ENCODE results near the gene SLC27A5.
A peak's percentile ranks its signal among the peaks of the same experiment; 100 is the strongest.
"Not testable (repeated sequence)": the region's sequence is repeated elsewhere in the genome, so short reads cannot be mapped to it uniquely, and the experiment has no call there.

SLC27A5 gene

GRCh38 chr19:58509731-58510083 is 2.1 kb downstream of the SLC27A5 start:
- Histone ChIP-seq H3K4me3 (ENCODE audit: extremely low read depth, insufficient read depth, low read length, poor library complexity, severe bottlenecking) (no peak overlapping the region), H3K27ac (ENCODE audit: low read depth, low read length, severe bottlenecking) (no peak overlapping the region), H3K4me1 (ENCODE audit: control insufficient read depth, insufficient read depth, low read length, poor library complexity, severe bottlenecking) (peaks cover 4% of the 10 kb centered on the region), H3K9me3 (ENCODE audit: control insufficient read depth, low read length) (peaks cover 3% of the 10 kb centered on the region), H3K36me3 (ENCODE audit: control insufficient read depth, insufficient read depth, low read length) (peaks cover 15% of the 10 kb centered on the region)
- 93 to 96% methylated on average over 11 of the region's 11 CpGs for WGBS, 2 experiments (ENCODE audit: insufficient coverage in 2 of 2)

GRCh38 chr19:58507602-58508223 is 4.1 kb downstream of the SLC27A5 start:
- 86 to 92% methylated on average over 5 of the region's 8 CpGs for WGBS, 2 experiments (ENCODE audit: insufficient coverage in 2 of 2)

GRCh38 chr19:58500242-58500641 is 11.6 kb downstream of the SLC27A5 start:
- no peaks in the 10 kb centered on the region for H3K36me3 ChIP-seq (ENCODE audit: control insufficient read depth, insufficient read depth, low read length)
- peaks cover 3% of the 10 kb centered on the region for H3K4me1 ChIP-seq (ENCODE audit: control insufficient read depth, insufficient read depth, low read length, poor library complexity, severe bottlenecking)
- H3K9me3 ChIP-seq (ENCODE audit: control insufficient read depth, low read length) = no peaks in the 10 kb centered on the region
- peak overlapping the region; percentile 58 for H3K4me3 ChIP-seq (ENCODE audit: extremely low read depth, insufficient read depth, low read length, poor library complexity, severe bottlenecking)
- no peak overlapping the region for H3K27ac ChIP-seq (ENCODE audit: low read depth, low read length, severe bottlenecking)
- 93 to 97% methylated on average over 11 of the region's 14 CpGs for WGBS, 2 experiments (ENCODE audit: insufficient coverage in 2 of 2)

More at GRCh38 chr19:58507602-58508223, 4.1 kb downstream of the SLC27A5 start:
- H3K36me3 ChIP-seq (ENCODE audit: control insufficient read depth, insufficient read depth, low read length); H3K4me1 ChIP-seq (ENCODE audit: control insufficient read depth, insufficient read depth, low read length, poor library complexity, severe bottlenecking); H3K4me3 ChIP-seq (ENCODE audit: extremely low read depth, insufficient read depth, low read length, poor library complexity, severe bottlenecking); H3K9me3 ChIP-seq (ENCODE audit: control insufficient read depth, low read length); H3K27ac ChIP-seq (ENCODE audit: low read depth, low read length, severe bottlenecking): not testable (repeated sequence)

- H3K9me3 ChIP-seq (ENCODE audit: control insufficient read depth, low read length) = no peaks in the 10 kb centered on the region
- peaks cover 3% of the 10 kb centered on the region for H3K4me1 ChIP-seq (ENCODE audit: control insufficient read depth, insufficient read depth, low read length, poor library complexity, severe bottlenecking)
- H3K4me3 ChIP-seq (ENCODE audit: extremely low read depth, insufficient read depth, low read length, poor library complexity, severe bottlenecking) = peak overlapping the region; percentile 58
- peak overlapping the region; percentile 64 for H3K27ac ChIP-seq (ENCODE audit: low read depth, low read length, severe bottlenecking)
- WGBS, 2 experiments (ENCODE audit: insufficient coverage in 2 of 2) = 3 to 5% methylated on average over 51 to 55 of the region's 60 CpGs
- no peaks in the 10 kb centered on the region for H3K36me3 ChIP-seq (ENCODE audit: control insufficient read depth, insufficient read depth, low read length)
Observed at GRCh38 chr19:58499021-58499927, 12.5 kb downstream of the SLC27A5 start.

- no peaks in the 10 kb centered on the region for H3K9me3 ChIP-seq (ENCODE audit: control insufficient read depth, low read length)
- 77 to 79% methylated on average over 17 to 20 of the region's 22 CpGs for WGBS, 2 experiments (ENCODE audit: insufficient coverage in 2 of 2)
- H3K36me3 ChIP-seq (ENCODE audit: control insufficient read depth, insufficient read depth, low read length) = no peaks in the 10 kb centered on the region
- H3K4me3 ChIP-seq (ENCODE audit: extremely low read depth, insufficient read depth, low read length, poor library complexity, severe bottlenecking) = peak overlapping the region; percentile 58
- peaks cover 3% of the 10 kb centered on the region for H3K4me1 ChIP-seq (ENCODE audit: control insufficient read depth, insufficient read depth, low read length, poor library complexity, severe bottlenecking)
- no peak overlapping the region for H3K27ac ChIP-seq (ENCODE audit: low read depth, low read length, severe bottlenecking)
Observed at GRCh38 chr19:58498316-58499020, 13.3 kb downstream of the SLC27A5 start.

- no peaks in the 10 kb centered on the region for H3K36me3 ChIP-seq (ENCODE audit: control insufficient read depth, insufficient read depth, low read length)
- H3K9me3 ChIP-seq (ENCODE audit: control insufficient read depth, low read length) = no peaks in the 10 kb centered on the region
- H3K27ac ChIP-seq (ENCODE audit: low read depth, low read length, severe bottlenecking) = no peak overlapping the region
- peaks cover 3% of the 10 kb centered on the region for H3K4me1 ChIP-seq (ENCODE audit: control insufficient read depth, insufficient read depth, low read length, poor library complexity, severe bottlenecking)
- no peak overlapping the region for H3K4me3 ChIP-seq (ENCODE audit: extremely low read depth, insufficient read depth, low read length, poor library complexity, severe bottlenecking)
- WGBS, 2 experiments (ENCODE audit: insufficient coverage in 2 of 2) = 90% methylated on average over 6 to 7 of the region's 8 CpGs
Observed at GRCh38 chr19:58497634-58498170, 14.1 kb downstream of the SLC27A5 start.

- no peaks in the 10 kb centered on the region for H3K4me1 ChIP-seq (ENCODE audit: control insufficient read depth, insufficient read depth, low read length, poor library complexity, severe bottlenecking)
- no peaks in the 10 kb centered on the region for H3K9me3 ChIP-seq (ENCODE audit: control insufficient read depth, low read length)
- H3K4me3 ChIP-seq (ENCODE audit: extremely low read depth, insufficient read depth, low read length, poor library complexity, severe bottlenecking) = no peak overlapping the region
- H3K36me3 ChIP-seq (ENCODE audit: control insufficient read depth, insufficient read depth, low read length) = no peaks in the 10 kb centered on the region
- 90 to 94% methylated on average over 10 of the region's 14 CpGs for WGBS, 2 experiments (ENCODE audit: insufficient coverage in 2 of 2)
- H3K27ac ChIP-seq (ENCODE audit: low read depth, low read length, severe bottlenecking) = no peak overlapping the region
Observed at GRCh38 chr19:58492265-58492664, 19.5 kb downstream of the SLC27A5 start.

- Histone ChIP-seq H3K9me3 (ENCODE audit: control insufficient read depth, low read length) (no peaks in the 10 kb centered on the region), H3K4me1 (ENCODE audit: control insufficient read depth, insufficient read depth, low read length, poor library complexity, severe bottlenecking) (no peaks in the 10 kb centered on the region), H3K36me3 (ENCODE audit: control insufficient read depth, insufficient read depth, low read length) (no peaks in the 10 kb centered on the region), H3K4me3 (ENCODE audit: extremely low read depth, insufficient read depth, low read length, poor library complexity, severe bottlenecking) (no peak overlapping the region), H3K27ac (ENCODE audit: low read depth, low read length, severe bottlenecking) (no peak overlapping the region)
- WGBS, 2 experiments (ENCODE audit: insufficient coverage in 2 of 2) = 87 to 100% methylated on average over 4 to 5 of the region's 5 CpGs
Observed at GRCh38 chr19:58491393-58491792, 20.4 kb downstream of the SLC27A5 start.

GRCh38 chr19:58484349-58484748 is 27.4 kb downstream of the SLC27A5 start:
- H3K9me3 ChIP-seq (ENCODE audit: control insufficient read depth, low read length); H3K36me3 ChIP-seq (ENCODE audit: control insufficient read depth, insufficient read depth, low read length); H3K4me1 ChIP-seq (ENCODE audit: control insufficient read depth, insufficient read depth, low read length, poor library complexity, severe bottlenecking); H3K4me3 ChIP-seq (ENCODE audit: extremely low read depth, insufficient read depth, low read length, poor library complexity, severe bottlenecking); H3K27ac ChIP-seq (ENCODE audit: low read depth, low read length, severe bottlenecking): not testable (repeated sequence)
- 90% methylated on average over 2 of the region's 5 CpGs; no CpG with 5 or more reads in 1 of the 2 experiments for WGBS, 2 experiments (ENCODE audit: insufficient coverage in 2 of 2)

- WGBS, 2 experiments (ENCODE audit: insufficient coverage in 2 of 2) = 100% methylated on average over 1 of the region's 2 CpGs; no CpG with 5 or more reads in 1 of the 2 experiments
- Histone ChIP-seq H3K36me3 (ENCODE audit: control insufficient read depth, insufficient read depth, low read length) (peaks cover 2% of the 10 kb centered on the region), H3K9me3 (ENCODE audit: control insufficient read depth, low read length) (no peaks in the 10 kb centered on the region), H3K27ac (ENCODE audit: low read depth, low read length, severe bottlenecking) (no peak overlapping the region), H3K4me3 (ENCODE audit: extremely low read depth, insufficient read depth, low read length, poor library complexity, severe bottlenecking) (no peak overlapping the region), H3K4me1 (ENCODE audit: control insufficient read depth, insufficient read depth, low read length, poor library complexity, severe bottlenecking) (no peaks in the 10 kb centered on the region)
Observed at GRCh38 chr19:58483776-58484175, 28.0 kb downstream of the SLC27A5 start.

Data from mesodermal cell (in vitro differentiated cells).